ENCODE data around the gene LAP3.
"Not testable (repeated sequence)": the region's sequence is repeated elsewhere in the genome, so short reads cannot be mapped to it uniquely, and the experiment has no call there.

The LAP3 gene

DNA sequence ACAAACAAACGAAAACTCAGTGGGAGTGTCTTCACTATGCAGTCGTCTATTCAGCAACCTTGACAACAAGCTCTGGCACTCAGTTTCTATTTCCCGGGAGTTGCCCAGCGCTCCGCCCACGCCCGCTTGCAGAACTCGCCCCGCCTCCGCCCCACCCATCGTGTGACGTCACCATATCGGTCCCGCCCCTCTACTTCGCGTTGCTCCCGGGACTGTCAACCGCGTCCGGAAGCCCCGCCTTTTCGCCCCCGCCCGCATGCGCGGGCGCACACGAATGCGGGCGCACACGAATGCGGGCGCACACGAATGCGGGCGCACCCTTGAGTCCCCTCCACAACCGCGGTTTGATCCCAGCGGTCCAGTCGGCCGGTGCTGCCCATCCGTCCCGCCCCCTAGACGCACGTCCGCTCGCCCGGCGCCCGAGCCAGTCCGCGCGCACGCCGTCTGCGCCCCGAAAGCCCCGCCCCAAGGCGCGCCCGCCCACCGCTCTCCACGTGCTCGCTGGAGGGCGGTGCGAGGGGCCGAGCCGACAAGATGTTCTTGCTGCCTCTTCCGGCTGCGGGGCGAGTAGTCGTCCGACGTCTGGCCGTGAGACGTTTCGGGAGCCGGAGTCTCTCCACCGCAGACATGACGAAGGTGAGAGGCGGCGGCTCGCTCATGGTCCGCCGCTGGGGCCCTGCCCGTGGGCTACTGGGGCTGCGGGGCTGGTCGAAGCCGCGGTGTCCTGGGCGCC is at the start of gene LAP3:
TSS of gene LAP3 (plus strand) at position 267 of the 733 bp plus-strand sequence. CDS start at position 535, 268 bp downstream.
- no peak within 1 kb of the TSS for H3K27ac ChIP-seq
- peak; percentile 37 for DNase-seq (ENCODE audit: low read depth, low spot score)
- TF ChIP-seq EZH2 (IDR thresholded peaks at IDR 0.05) (no peak), POLR2AphosphoS5 (IDR thresholded peaks at IDR 0.05; ENCODE audit: borderline replicate concordance, low read depth, low read length) (peak; percentile 81), FOXP2 (optimal IDR thresholded peaks at IDR 0.05; ENCODE audit: control extremely low read depth, extremely low read length, insufficient read depth) (no peak)

DNA sequence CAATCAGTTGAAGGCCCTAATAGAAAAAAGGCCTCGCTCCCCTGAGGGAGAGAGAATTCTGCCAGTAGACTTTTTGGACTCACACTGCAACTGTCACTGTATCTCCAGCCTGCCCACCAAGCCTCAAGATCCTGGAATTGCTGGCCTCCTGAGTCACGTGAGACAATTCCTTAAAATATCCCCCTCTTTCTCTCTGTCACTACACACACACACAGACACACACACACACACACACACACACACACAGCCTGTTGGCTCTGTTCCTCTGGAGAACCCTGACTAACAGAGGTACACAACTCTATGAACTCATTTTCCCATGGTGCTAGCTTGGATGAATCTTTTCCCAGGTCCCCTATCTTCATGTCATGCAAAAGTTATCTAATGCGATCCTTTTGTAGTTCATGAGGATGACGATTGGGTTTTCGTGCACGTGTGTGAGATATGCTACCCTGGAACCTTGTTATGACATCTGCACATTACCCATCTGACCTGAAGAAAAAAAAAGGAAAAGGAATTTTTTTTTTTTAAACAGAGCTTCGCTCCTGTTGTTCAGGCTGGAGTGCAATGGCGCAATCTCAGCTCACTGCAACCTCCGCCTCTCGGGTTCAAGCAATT is 48.3 kb upstream of the LAP3 start:
- H3K4me3 ChIP-seq = no peak overlapping the region
- DNase-seq (ENCODE audit: low read depth, low spot score) = no peak
- no peak for TF ChIP-seq FOXP2 (optimal IDR thresholded peaks at IDR 0.05; ENCODE audit: control extremely low read depth, extremely low read length, insufficient read depth)
- TF ChIP-seq POLR2AphosphoS5 (IDR thresholded peaks at IDR 0.05; ENCODE audit: borderline replicate concordance, low read depth, low read length) = no peak
- TF ChIP-seq EZH2 (IDR thresholded peaks at IDR 0.05) = no peak
- H3K27ac ChIP-seq = no peak overlapping the region
- no peak overlapping the region for H3K9ac ChIP-seq (ENCODE audit: insufficient read length)
- no peaks in the 10 kb centered on the region for H3K36me3 ChIP-seq (ENCODE audit: insufficient read depth, low read length)
- no peaks in the 10 kb centered on the region for H3K9me3 ChIP-seq (ENCODE audit: low read depth, low read length)

More for the DNA sequence above, at the start of gene LAP3:
- peak within 1 kb of the TSS; percentile 73 for H3K9ac ChIP-seq (ENCODE audit: insufficient read length)
- H3K4me3 ChIP-seq = peak within 1 kb of the TSS; percentile 84
- H3K36me3 ChIP-seq (ENCODE audit: insufficient read depth, low read length) = no peaks in the 10 kb centered on the region
- no peaks in the 10 kb centered on the region for H3K9me3 ChIP-seq (ENCODE audit: low read depth, low read length)

DNA sequence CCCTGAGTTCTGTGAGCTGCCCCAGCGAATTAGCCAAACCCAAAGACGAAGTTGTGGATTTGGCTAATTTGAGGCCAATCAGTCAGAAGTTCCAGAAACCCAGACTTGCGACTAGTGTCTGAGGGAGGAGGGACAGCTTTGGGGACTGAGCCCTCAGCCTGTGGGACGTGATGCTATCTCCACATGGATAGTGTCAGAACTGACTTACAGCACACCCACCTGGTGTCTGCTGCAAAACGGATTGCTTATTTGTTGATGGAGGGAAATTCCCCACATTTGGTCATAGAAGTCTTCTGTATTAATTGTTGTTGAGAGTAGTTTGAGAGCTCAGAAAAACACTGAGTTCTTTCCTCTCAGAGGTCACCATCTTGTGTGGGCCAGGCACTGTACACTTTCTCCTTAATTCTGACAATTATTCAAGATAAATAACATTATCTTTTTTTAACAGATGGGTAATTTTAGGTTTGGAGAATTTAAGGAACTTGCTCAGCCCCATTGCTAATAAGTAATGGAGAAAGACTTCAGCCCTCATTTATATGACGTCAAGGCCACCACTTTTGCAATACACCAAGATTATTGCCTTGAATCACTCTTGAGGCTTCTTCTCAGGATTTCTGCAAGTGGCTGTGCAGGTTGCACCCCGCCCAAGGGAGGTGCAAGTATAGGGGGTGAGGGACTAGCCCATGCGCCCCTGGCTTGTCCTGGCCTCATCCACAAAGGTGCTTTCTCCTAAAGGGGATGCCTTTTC is 45.3 kb upstream of the LAP3 start:
- TF ChIP-seq EZH2 (IDR thresholded peaks at IDR 0.05) = no peak
- TF ChIP-seq FOXP2 (optimal IDR thresholded peaks at IDR 0.05; ENCODE audit: control extremely low read depth, extremely low read length, insufficient read depth) = no peak
- TF ChIP-seq POLR2AphosphoS5 (IDR thresholded peaks at IDR 0.05; ENCODE audit: borderline replicate concordance, low read depth, low read length) = no peak
- no peak overlapping the region for H3K9ac ChIP-seq (ENCODE audit: insufficient read length)
- no peak overlapping the region for H3K4me3 ChIP-seq
- no peak overlapping the region for H3K27ac ChIP-seq
- no peaks in the 10 kb centered on the region for H3K36me3 ChIP-seq (ENCODE audit: insufficient read depth, low read length)
- no peaks in the 10 kb centered on the region for H3K9me3 ChIP-seq (ENCODE audit: low read depth, low read length)
- DNase-seq (ENCODE audit: low read depth, low spot score) = no peak

DNA sequence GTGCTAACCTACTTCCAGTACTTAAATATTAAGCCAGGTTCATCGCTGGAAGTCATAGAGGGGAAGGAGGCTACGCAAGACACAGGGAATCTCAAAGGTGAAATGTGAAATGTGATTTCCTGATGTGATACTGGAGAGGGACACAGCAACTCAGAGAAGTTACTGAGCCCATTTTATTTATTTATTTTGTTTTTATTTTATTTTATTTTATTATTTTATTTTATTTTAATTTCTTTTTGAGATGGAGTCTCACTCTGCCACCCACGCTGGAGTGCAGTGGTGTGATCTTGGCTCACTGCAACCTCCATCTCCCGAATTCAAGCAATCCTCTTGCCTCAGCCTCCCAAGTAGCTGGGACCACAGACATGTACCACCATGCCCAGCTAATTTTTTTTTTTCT is 42.3 kb upstream of the LAP3 start:
- H3K4me3 ChIP-seq = no peak overlapping the region
- DNase-seq (ENCODE audit: low read depth, low spot score) = no peak
- H3K9me3 ChIP-seq (ENCODE audit: low read depth, low read length) = no peaks in the 10 kb centered on the region
- no peaks in the 10 kb centered on the region for H3K36me3 ChIP-seq (ENCODE audit: insufficient read depth, low read length)
- no peak overlapping the region for H3K9ac ChIP-seq (ENCODE audit: insufficient read length)
- TF ChIP-seq POLR2AphosphoS5 (IDR thresholded peaks at IDR 0.05; ENCODE audit: borderline replicate concordance, low read depth, low read length) (no peak), FOXP2 (optimal IDR thresholded peaks at IDR 0.05; ENCODE audit: control extremely low read depth, extremely low read length, insufficient read depth) (no peak), EZH2 (IDR thresholded peaks at IDR 0.05) (no peak)
- H3K27ac ChIP-seq = no peak overlapping the region

DNA sequence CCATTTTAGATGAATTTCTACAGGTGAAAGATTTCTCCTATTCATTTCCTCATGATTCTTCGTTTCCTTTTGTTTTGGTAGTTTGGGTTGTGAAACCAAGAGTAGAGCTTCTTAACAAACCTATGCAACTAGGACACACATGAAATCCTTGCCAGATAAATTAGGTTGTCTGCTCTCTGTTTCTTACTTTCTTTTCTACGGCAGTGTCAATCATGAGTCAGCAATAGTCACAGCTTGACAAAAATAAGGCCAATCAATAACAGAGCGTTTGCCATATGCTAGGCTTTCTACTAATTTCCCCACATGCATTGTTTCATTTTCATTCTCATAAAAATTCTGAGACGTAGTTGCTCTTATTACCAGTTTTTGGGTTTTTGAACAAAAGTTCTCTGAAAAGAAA is 41.8 kb upstream of the LAP3 start:
- no peak overlapping the region for H3K4me3 ChIP-seq
- H3K9me3 ChIP-seq (ENCODE audit: low read depth, low read length) = no peaks in the 10 kb centered on the region
- no peaks in the 10 kb centered on the region for H3K36me3 ChIP-seq (ENCODE audit: insufficient read depth, low read length)
- H3K27ac ChIP-seq = no peak overlapping the region
- TF ChIP-seq EZH2 (IDR thresholded peaks at IDR 0.05) (no peak), FOXP2 (optimal IDR thresholded peaks at IDR 0.05; ENCODE audit: control extremely low read depth, extremely low read length, insufficient read depth) (no peak), POLR2AphosphoS5 (IDR thresholded peaks at IDR 0.05; ENCODE audit: borderline replicate concordance, low read depth, low read length) (no peak)
- no peak overlapping the region for H3K9ac ChIP-seq (ENCODE audit: insufficient read length)
- no peak for DNase-seq (ENCODE audit: low read depth, low spot score)

DNA sequence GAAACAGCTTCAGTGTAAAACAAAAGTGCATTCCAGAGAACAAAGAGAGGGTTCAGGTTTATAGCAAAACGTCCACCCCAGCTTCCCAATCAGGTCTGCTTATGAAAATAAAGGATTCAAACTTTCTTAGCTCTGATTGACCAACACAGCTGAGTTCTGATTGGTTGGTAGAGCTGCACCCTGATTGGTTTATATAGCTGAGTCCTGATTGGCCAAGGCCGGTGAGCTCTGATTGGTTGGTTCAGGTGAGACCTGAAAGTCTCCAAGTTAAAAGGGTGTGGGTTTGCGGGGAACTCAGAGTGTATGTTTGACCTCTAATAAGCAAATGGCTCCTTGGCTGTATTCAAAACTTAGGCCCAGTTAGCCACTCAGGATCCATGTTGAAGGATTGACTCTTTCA is 41.1 kb upstream of the LAP3 start:
- H3K9ac ChIP-seq (ENCODE audit: insufficient read length) = no peak overlapping the region
- no peak for TF ChIP-seq POLR2AphosphoS5 (IDR thresholded peaks at IDR 0.05; ENCODE audit: borderline replicate concordance, low read depth, low read length)
- no peak for TF ChIP-seq EZH2 (IDR thresholded peaks at IDR 0.05)
- no peak for TF ChIP-seq FOXP2 (optimal IDR thresholded peaks at IDR 0.05; ENCODE audit: control extremely low read depth, extremely low read length, insufficient read depth)
- DNase-seq (ENCODE audit: low read depth, low spot score) = no peak

DNA sequence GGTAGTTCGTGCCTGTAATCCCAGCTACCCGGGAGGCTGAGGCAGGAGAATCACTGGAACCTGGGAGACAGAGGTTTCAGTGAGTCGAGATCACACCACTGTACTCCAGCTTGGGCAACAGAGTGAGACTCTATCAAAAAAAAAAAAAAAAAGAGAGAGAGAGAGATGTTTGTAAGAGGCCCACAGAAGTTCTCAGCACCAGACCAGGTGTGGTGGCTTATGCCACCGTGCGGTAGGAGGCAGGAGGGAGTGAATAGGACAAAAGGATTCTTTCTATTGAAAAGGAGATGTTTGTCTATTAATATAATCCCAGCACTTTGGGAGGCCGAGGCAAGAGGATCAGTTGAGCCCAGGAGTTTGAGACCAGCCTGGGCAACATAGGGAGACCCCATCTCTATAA is 39.9 kb upstream of the LAP3 start:
- H3K9me3 ChIP-seq (ENCODE audit: low read depth, low read length); H3K27ac ChIP-seq; DNase-seq (ENCODE audit: low read depth, low spot score); H3K9ac ChIP-seq (ENCODE audit: insufficient read length); H3K4me3 ChIP-seq; H3K36me3 ChIP-seq (ENCODE audit: insufficient read depth, low read length): not testable (repeated sequence)

More for the DNA sequence above, 41.1 kb upstream of the LAP3 start:
- no peaks in the 10 kb centered on the region for H3K36me3 ChIP-seq (ENCODE audit: insufficient read depth, low read length)
- H3K4me3 ChIP-seq = no peak overlapping the region
- no peak overlapping the region for H3K27ac ChIP-seq
- H3K9me3 ChIP-seq (ENCODE audit: low read depth, low read length) = no peaks in the 10 kb centered on the region

DNA sequence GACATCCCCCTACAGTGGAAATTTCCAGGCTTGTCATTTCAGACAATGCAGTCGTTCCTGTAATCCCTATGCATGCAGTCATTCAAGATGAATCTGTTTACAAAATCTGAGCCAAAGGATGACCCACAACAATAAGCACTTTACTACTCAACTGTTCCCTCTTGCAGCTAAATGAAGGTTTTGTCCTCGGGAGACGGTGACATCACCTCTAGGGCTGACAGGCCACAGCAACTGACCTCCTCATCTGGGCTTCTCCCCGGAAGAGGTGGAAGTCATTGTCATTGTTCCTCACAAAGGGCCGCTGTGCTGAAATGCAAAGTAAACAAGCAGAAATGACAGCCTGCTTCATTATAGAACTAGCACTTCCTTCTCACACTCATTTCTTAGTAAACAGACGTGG is 32.8 kb upstream of the LAP3 start:
- TF ChIP-seq FOXP2 (optimal IDR thresholded peaks at IDR 0.05; ENCODE audit: control extremely low read depth, extremely low read length, insufficient read depth) (no peak), POLR2AphosphoS5 (IDR thresholded peaks at IDR 0.05; ENCODE audit: borderline replicate concordance, low read depth, low read length) (no peak)
- H3K9ac ChIP-seq (ENCODE audit: insufficient read length) = no peak overlapping the region
- H3K4me3 ChIP-seq = no peak overlapping the region
- no peak for DNase-seq (ENCODE audit: low read depth, low spot score)
- no peak overlapping the region for H3K27ac ChIP-seq
- H3K36me3 ChIP-seq (ENCODE audit: insufficient read depth, low read length) = no peaks in the 10 kb centered on the region
- no peaks in the 10 kb centered on the region for H3K9me3 ChIP-seq (ENCODE audit: low read depth, low read length)

Measured in SK-N-MC (cell line).